ENCODE measurements around the gene ADAM12.

GRCh38 chr10:126425032-126425431 is 36.8 kb upstream of the ADAM12 start:
- TF ChIP-seq EZH2 (IDR thresholded peaks at IDR 0.05), result no peak
- no peak for TF ChIP-seq CTCF (IDR thresholded peaks at IDR 0.05)
- TF ChIP-seq EZH2phosphoT487 (IDR thresholded peaks at IDR 0.05), result no peak
